A549 treated with dexamethasone at 1 μM for 4 hours (cell line): ENCODE results near the gene TMEM79. TPM values are rescaled to one million over a fixed set of nuclear protein-coding genes. Genes with fewer than 3 reads are reported as not detected.

Source experiments
- total RNA-seq: library from RNA; stranded (reverse); fragments of 200-300 nt; extraction: Qiagen RNA extraction; gene quantifications from 5 replicates; pipeline ENCODE4 v1.2.3, GENCODE V29; 2022

The TMEM79 gene, protein sequence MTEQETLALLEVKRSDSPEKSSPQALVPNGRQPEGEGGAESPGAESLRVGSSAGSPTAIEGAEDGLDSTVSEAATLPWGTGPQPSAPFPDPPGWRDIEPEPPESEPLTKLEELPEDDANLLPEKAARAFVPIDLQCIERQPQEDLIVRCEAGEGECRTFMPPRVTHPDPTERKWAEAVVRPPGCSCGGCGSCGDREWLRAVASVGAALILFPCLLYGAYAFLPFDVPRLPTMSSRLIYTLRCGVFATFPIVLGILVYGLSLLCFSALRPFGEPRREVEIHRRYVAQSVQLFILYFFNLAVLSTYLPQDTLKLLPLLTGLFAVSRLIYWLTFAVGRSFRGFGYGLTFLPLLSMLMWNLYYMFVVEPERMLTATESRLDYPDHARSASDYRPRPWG
- 4.8 to 8.1 TPM (median 7.4 TPM) in 5 replicates for total RNA-seq

DNA sequence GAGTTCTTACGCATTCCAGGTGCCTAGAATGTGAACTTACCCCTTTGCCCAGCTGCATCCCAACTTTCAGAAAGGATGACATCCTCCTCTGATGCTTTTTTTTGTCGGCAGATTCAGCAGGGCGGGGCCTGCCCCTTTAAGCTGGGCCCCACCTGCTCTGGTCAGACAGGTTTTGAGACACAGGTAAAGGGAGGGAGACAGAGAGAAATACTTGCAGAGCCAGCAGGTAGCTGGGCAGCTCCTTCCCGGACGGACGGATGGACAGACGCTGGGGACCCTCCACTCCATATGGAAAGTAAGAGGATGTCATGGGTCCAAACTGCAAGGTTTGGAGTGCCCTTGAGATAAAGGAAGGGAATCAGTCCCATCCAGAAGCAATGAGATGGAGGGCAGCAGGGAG, at the start of gene TMEM79:
Gene TMEM79, plus strand, starts transcription at position 214 of the 400 bp plus-strand sequence. CDS start 902 bp downstream, outside the sequence.

DNA sequence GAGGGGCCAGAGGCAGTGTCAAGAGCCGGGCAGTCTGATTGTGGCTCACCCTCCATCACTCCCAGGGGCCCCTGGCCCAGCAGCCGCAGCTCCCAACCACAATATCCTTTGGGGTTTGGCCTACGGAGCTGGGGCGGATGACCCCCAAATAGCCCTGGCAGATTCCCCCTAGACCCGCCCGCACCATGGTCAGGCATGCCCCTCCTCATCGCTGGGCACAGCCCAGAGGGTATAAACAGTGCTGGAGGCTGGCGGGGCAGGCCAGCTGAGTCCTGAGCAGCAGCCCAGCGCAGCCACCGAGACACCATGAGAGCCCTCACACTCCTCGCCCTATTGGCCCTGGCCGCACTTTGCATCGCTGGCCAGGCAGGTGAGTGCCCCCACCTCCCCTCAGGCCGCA, 42.2 kb upstream of the TMEM79 start, which contains the start of gene BGLAP:
Gene BGLAP, plus strand, starts transcription at position 259 of the 400 bp plus-strand sequence. Its CDS starts 48 bp downstream, at position 307.

DNA sequence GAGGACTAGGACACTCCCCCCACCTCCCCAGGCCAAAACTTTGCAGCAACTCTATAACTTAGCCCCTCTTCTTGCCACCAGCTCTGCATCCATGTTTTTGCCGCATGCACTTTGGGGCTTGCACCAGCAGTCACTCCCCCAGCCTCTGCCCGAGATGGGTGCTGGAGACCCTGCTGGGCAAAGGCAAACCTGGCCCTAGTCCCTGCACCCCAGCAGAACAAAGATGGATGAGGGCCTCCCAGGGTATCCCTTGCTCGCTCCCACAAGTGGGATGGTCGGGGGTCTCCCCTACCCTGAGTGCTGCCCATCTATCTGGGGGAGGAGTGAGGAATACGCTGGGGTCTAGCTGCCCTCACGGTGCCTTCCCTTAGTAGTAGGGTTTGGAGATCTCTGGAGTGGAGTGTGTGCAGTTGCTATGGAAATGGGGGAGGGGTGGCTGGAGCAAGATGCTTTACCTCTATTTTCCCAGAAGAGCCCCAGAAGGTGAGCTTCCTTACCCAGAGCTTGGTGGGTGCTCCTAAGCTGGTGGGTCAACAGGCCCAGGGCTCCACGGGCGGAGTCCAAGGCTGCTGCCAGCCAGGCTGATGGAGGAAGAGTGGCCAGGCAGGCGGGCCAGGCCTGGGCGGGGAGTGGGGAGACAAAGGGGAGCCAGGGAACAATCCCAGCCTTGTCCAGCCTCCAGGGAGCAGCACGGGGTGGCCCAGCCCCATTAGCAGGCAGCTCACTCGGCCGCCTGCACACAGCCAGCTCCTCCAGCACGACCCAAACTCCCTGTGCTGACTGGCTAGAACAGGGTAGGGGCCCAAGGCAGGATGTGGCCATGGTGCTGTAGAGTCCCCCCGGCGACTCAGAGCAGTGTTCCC, 36.4 kb upstream of the TMEM79 start, which contains the start of gene PAQR6:
Gene PAQR6, minus strand, starts transcription at position 597 of the 863 bp plus-strand sequence. CDS start 1,325 bp downstream, outside the sequence.

DNA sequence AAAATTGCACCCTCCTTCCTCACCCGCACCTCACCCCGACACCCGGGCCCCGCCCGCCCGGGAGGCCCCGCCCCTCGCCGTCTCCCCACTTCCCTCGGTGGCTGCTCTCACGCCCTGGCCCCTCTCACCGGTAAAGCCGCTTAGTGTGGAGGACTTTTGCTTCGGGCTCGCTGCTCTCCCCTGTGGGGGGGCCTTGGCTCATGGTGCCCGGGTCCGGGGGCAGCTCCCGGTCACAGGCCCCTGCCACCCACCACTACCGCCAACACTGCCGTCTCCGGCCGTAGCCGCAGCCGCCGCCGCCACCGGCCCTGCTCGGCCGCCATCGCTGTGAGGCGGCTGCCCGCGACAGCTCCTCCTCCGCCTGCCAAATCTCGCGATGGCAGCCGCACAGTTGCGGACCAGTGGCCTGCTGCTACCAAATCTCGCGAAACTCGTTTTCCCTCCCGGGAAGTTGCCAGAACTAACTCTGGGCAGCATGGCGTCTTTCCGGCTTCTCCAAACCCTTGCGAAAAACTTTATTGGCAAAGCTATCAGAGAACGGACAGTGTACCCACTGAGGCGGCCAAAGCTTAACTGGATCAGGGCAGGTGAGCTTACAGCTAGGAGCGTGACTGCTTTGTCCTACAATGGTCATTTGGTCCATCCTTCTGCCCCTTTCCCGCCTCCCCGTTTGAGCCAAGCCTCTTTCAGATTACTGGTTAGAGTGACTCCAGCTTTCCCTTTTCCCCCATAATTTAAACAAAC, 1.5 kb upstream of the TMEM79 start, which contains the start of gene SMG5:
Gene SMG5, minus strand, starts transcription at position 347 of the 744 bp plus-strand sequence. Its CDS starts 145 bp downstream, at position 202.

DNA sequence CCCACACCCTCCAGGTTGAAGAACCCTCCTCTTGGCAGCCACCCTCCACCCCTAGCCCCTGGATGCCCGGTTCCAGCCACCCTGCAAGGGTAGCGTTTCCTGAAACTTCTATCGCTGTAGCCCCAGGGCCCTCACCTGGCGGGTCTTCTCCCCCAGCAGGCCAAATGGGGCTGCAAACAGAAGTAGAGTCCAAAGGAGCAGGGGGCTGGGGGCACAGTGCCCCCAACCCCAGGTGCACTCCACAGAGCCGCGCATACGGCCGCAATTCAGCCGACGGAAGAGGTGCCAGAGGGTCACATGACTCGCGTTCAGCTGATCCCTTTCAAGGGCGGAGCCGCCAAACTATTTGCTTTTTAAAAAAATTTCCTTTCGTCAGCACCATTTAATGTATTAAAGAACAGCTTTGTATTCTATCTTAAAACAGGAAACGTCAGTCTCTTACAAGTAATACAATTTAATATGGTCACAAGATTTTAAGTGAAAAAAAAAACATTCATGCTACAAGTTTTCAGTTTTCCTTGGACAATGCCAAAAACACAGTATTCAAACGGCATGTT, 11.3 kb downstream of the TMEM79 start, which contains the start of gene GLMP:
Gene GLMP, minus strand, starts transcription at position 289 of the 557 bp plus-strand sequence. Its CDS starts 34 bp downstream, at position 255.

DNA sequence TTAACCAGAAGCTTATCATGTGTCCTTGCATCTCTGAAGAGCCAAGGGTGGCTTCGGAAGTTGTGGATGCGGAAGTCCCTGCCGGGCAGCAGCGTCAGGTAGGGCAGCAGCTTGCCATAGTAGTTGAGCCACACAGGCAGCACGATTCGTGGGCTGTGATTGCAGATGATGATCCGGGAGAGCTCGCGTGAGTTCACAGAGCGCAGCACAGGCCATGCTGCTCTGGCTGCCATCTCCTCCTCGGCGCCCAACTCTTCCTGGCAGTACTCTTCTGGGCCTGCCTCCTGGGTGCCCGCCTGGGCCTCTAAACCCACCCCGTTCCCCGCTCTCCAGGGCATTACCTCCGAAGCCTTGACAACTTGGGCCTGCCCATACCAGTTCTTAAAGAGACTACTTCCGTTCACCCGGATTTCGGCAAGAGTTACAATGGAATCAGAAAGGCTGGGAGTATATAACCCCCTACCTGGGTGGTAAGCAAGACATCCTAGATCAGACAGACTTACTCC, 14.8 kb downstream of the TMEM79 start, which contains the start of gene VHLL:
Gene VHLL, minus strand, starts transcription at position 456 of the 506 bp plus-strand sequence. Its CDS starts 118 bp downstream, at position 338.

DNA sequence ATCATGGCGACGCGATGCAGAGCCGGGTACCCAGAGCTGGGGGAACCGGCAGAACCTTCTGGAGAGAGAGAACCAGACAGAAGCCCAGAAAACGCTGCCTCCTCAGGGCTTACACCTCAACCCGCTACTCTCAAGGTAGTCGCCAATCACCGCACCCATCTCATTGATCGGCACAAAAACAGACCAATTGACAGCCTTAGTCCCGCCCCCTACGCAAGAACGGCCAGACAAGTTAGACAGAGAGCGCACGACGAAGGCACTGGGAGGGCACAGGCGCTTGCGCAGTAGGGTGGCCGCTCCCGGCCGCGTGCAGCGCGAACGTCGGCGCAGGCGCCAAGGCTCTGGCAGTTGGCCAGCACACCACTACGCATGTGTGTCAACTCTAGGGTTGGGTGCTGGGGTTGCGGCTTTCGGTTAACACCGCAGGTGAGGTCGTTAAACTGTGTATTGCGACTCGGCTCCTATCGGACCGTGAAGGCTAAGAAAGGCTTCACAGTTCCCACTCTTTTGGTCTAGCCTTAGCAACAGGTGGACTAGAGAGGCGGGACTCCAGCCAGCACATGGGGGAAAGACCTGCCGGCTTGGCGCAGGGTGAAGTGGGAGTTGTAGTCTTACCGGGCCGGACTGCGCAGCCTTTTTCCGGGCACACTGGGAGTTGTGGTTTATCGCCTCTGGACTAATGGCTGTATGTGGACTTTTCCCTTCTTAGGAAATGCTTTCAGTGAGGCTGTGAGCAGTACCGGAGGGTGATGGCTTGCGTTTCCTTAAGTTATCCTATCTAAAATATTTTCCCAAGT, 54.3 kb downstream of the TMEM79 start, which contains the start of the genes CCT3 and TSACC:
Gene CCT3, minus strand, starts transcription at position 113 of the 797 bp plus-strand sequence. Its CDS starts 108 bp downstream, at position 5.
Gene TSACC, plus strand, starts transcription at position 347 of the 797 bp plus-strand sequence. CDS start 1,232 bp downstream, outside the sequence.

Other genes with a start within 250 kb of the TMEM79 start
- 33.9 to 43.6 TPM (median 42.2 TPM) in 5 replicates for gene UBQLN4, start 230.5 kb upstream of the TMEM79 start, total RNA-seq
- gene LAMTOR2, start 229.5 kb upstream of the TMEM79 start, total RNA-seq, result 146 to 167 TPM (median 153 TPM) in 5 replicates
- gene RAB25, start 223.2 kb upstream of the TMEM79 start, total RNA-seq, result 0.16 TPM in 1 of 5 replicates, not detected in the others
- 0.76 to 2.6 TPM (median 1.7 TPM) in 5 replicates for gene MEX3A, start 201.9 kb upstream of the TMEM79 start, total RNA-seq
- 607 to 803 TPM (median 745 TPM) in 5 replicates for gene LMNA, start 169.6 kb upstream of the TMEM79 start, total RNA-seq
- 0.31 to 0.51 TPM (median 0.42 TPM) in 5 replicates for gene SEMA4A, start 130.7 kb upstream of the TMEM79 start, total RNA-seq
- 26.3 to 31.0 TPM (median 27.5 TPM) in 5 replicates for gene SLC25A44, start 90.2 kb upstream of the TMEM79 start, total RNA-seq
- gene PMF1, start 71.3 kb upstream of the TMEM79 start, total RNA-seq, result 55.3 to 59.8 TPM (median 58.8 TPM) in 5 replicates
- 0.23 to 0.47 TPM (median 0.29 TPM) in 3 of 5 replicates, not detected in the others for gene BGLAP, start 42.1 kb upstream of the TMEM79 start, total RNA-seq
- gene PAQR6, start 36.3 kb upstream of the TMEM79 start, total RNA-seq, result 2.4 to 4.7 TPM (median 2.8 TPM) in 5 replicates
- gene SMG5, start 1.5 kb upstream of the TMEM79 start, total RNA-seq, result 33.2 to 45.5 TPM (median 42.2 TPM) in 5 replicates
- gene GLMP, start 11.4 kb downstream of the TMEM79 start, total RNA-seq, result 32.2 to 45.8 TPM (median 45.0 TPM) in 5 replicates
- gene VHLL, start 15.0 kb downstream of the TMEM79 start, total RNA-seq, result not detected in 5 replicates
- 383 to 409 TPM (median 404 TPM) in 5 replicates for gene CCT3, start 54.0 kb downstream of the TMEM79 start, total RNA-seq
- gene TSACC, start 54.2 kb downstream of the TMEM79 start, total RNA-seq, result 2.2 to 3.0 TPM (median 2.5 TPM) in 5 replicates
- not detected in 5 replicates for gene RHBG, start 84.9 kb downstream of the TMEM79 start, total RNA-seq
- gene MEF2D, start 216.4 kb downstream of the TMEM79 start, total RNA-seq, result 19.8 to 38.2 TPM (median 33.5 TPM) in 5 replicates